Tibial artery (tissue), 4 donors: Measurements from ENCODE around the gene PPP1R12C.

Experiments
- DNase-seq, 2 donors: peaks; one replicate each; pipeline ENCODE4 v3.0.0-alpha.2; 2019
- H3K27ac ChIP-seq, 2 donors: fragments of 200-600 bp; sonication (generic) in 1 of 2; 1 replicate in 1 of 2; 2 replicates in 1 of 2; pipeline ENCODE4 v1.5.1; 2018 to 2019; ENCODE audit warnings: mild to moderate bottlenecking in 1 of 2
- H3K27me3 ChIP-seq, 2 donors: fragments of 200-600 bp; sonication (generic) in 1 of 2; one replicate each; pipeline versions ENCODE4 v1.5.1 to v1.6.0; 2016 to 2019
- H3K36me3 ChIP-seq, 3 donors: fragments of 200-600 bp; sonication (generic) in 2 of 3; one replicate each; pipeline ENCODE4 v1.5.1; 2016 to 2019; ENCODE audit warnings: mild to moderate bottlenecking in 2 of 3
- H3K4me1 ChIP-seq, 4 donors: fragments of 200-600 bp; sonication (generic) in 2 of 4; 1 replicate in 3 of 4; 2 replicates in 1 of 4; pipeline ENCODE4 v1.5.1; 2016 to 2019
- H3K4me3 ChIP-seq, 2 donors: fragments of 200-600 bp; sonication (generic) in 1 of 2; 1 replicate in 1 of 2; 2 replicates in 1 of 2; pipeline ENCODE4 v1.5.1; 2018 to 2019; ENCODE audit warnings: mild to moderate bottlenecking in 2 of 2
- H3K9me3 ChIP-seq, 3 donors: fragments of 200-600 bp; sonication (generic) in 1 of 3; one replicate each; pipeline ENCODE4 v1.5.1; 2016 to 2019
- CTCF ChIP-seq, 2 experiments: fragments of 200-600 bp in 1 of 2; fragments of 450-650 bp in 1 of 2; IDR thresholded peaks; one replicate each; pipeline ENCODE4 v1.5.1; 2017 to 2019; ENCODE audit warnings: antibody characterized with exemption in 2 of 2, mild to moderate bottlenecking in 1 of 2, moderate library complexity in 1 of 2
- intact Hi-C: fragments of 100-400 bp; cut with DNase I; formaldehyde crosslinking; loops from one replicate; pipeline ENCODE4 v1.15.0; 2023; ENCODE audit warnings: low total_unique reads

The PPP1R12C gene

GRCh38 chr19:55058781-55059610 is 58.4 kb downstream of the PPP1R12C start:
- Histone ChIP-seq H3K4me3 (no peak overlapping the region), H3K36me3 (peaks cover 34 to 53% (median 52%) of the 10 kb centered on the region in 3 donors), H3K9me3 (no peaks in the 10 kb centered on the region), H3K27ac (no peak overlapping the region), H3K4me1 (peaks cover 0 to 9% (median 6%) of the 10 kb centered on the region in 4 donors), H3K27me3 (no peaks in the 10 kb centered on the region)
- no peak for DNase-seq
- no peak for TF ChIP-seq CTCF (IDR thresholded peaks at IDR 0.05)
- intact Hi-C loops, result no loop called here

DNA sequence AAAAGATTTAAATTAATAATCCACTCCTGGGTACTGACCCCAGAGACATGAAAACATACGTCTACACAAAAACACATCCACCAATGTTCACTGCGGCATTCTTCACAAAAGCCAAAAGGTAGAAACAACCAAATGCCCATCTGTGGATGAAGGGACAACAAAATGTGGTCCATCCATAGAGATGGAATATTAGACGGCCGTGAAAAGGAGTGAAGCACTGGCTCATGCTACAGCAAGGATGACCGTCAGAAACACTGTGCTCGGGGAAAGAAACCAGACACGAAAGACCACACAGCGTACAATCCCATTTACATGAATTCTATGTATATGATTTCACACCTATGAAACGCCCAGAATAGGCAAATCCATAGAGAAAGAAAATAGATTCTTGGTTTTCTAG is 60.6 kb downstream of the PPP1R12C start:
- H3K27ac ChIP-seq, result no peak overlapping the region
- peaks cover 44 to 74% (median 67%) of the 10 kb centered on the region in 3 donors for H3K36me3 ChIP-seq
- no peak for DNase-seq

GRCh38 chr19:55053735-55054134 is 63.7 kb downstream of the PPP1R12C start:
- Histone ChIP-seq H3K36me3 (peaks cover 56 to 92% (median 81%) of the 10 kb centered on the region in 3 donors), H3K27ac (no peak overlapping the region), H3K27me3 (no peaks in the 10 kb centered on the region), H3K4me3 (no peak overlapping the region), H3K4me1 (no peaks in the 10 kb centered on the region), H3K9me3 (no peaks in the 10 kb centered on the region)
- no peak for DNase-seq
- TF ChIP-seq CTCF (IDR thresholded peaks at IDR 0.05), result no peak
- intact Hi-C loops, result no loop called here

More for the DNA sequence above, 60.6 kb downstream of the PPP1R12C start:
- intact Hi-C loops, result no loop called here
- peaks cover 0 to 2% (median under 1%) of the 10 kb centered on the region in 4 donors for H3K4me1 ChIP-seq
- H3K4me3 ChIP-seq, result no peak overlapping the region
- H3K9me3 ChIP-seq, result no peaks in the 10 kb centered on the region
- no peak for TF ChIP-seq CTCF (IDR thresholded peaks at IDR 0.05)
- no peaks in the 10 kb centered on the region for H3K27me3 ChIP-seq

DNA sequence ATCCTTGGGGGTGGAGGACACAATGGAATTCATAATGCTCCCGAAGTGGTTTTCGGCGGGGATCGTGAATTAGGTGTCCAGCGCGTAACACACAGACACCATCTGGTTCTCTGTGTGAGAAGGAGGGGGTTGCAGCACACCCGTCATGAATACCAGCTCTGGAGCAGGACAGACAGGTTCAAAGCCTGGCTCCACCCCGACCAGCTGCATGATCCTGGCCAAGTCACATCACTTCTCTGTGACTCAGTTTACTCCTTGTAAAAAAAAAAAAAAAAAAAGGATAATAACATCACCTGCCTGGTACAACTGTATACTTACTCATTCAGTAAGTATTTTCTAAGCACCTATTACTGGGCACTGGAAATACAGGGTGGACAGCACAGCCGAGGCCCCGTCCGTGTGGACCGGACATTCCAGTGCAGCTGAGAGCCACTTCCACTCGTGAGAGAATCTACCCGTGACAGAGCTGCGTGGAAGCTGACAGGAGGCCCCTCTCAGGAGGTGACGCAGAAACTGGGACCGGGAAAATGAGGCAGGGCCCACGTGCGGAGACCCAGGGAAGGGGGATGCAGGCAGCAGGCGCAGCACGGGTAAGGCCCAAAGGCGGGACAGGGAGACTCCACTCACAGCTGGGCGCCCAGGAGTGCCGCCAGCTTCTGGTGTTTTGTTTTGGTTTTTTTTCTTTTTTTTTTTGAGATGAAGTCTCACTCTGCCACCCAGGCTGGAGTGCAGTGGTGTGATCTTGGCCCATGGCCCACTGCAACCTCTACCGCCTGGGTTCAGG is 66.5 kb downstream of the PPP1R12C start:
- H3K27ac ChIP-seq, result no peak overlapping the region
- H3K4me1 ChIP-seq, result no peaks in the 10 kb centered on the region
- no peak for DNase-seq
- TF ChIP-seq CTCF (IDR thresholded peaks at IDR 0.05), result no peak
- peaks cover 65 to 92% (median 81%) of the 10 kb centered on the region in 3 donors for H3K36me3 ChIP-seq
- no peak overlapping the region for H3K4me3 ChIP-seq
- H3K9me3 ChIP-seq, result no peaks in the 10 kb centered on the region
- no peaks in the 10 kb centered on the region for H3K27me3 ChIP-seq
- intact Hi-C loops, result no loop called here

DNA sequence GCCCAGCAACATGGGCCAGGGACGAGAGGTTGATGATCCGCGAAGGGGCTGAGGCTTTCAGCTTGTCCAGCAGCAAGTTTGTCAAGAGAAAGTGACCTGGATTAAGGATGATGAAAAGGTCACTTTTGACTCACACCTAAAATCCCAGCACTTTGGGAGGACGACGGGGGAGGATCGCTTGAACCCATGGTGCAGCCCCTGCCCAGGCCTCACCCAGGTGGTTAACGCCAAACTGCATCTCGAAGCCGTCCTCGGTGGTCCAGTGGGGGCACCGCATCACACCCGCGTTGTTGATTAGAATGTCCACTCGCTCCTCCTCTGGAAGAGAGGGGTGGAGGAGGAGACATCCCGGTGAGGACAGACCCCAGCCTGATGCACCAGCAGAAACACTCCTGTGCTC is 69.0 kb downstream of the PPP1R12C start:
- Histone ChIP-seq H3K4me1 (no peaks in the 10 kb centered on the region), H3K4me3 (no peak overlapping the region), H3K9me3 (no peaks in the 10 kb centered on the region), H3K27ac (no peak overlapping the region), H3K36me3 (peaks cover 60 to 92% (median 77%) of the 10 kb centered on the region in 3 donors), H3K27me3 (no peaks in the 10 kb centered on the region)
- DNase-seq, result no peak
- TF ChIP-seq CTCF (IDR thresholded peaks at IDR 0.05), result no peak
- intact Hi-C loops, result no loop called here
